ENCODE measurements around the gene RNF25.
"Not testable (repeated sequence)": the region's sequence is repeated elsewhere in the genome, so short reads cannot be mapped to it uniquely, and the experiment has no call there.

Gene RNF25, protein sequence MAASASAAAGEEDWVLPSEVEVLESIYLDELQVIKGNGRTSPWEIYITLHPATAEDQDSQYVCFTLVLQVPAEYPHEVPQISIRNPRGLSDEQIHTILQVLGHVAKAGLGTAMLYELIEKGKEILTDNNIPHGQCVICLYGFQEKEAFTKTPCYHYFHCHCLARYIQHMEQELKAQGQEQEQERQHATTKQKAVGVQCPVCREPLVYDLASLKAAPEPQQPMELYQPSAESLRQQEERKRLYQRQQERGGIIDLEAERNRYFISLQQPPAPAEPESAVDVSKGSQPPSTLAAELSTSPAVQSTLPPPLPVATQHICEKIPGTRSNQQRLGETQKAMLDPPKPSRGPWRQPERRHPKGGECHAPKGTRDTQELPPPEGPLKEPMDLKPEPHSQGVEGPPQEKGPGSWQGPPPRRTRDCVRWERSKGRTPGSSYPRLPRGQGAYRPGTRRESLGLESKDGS

DNA sequence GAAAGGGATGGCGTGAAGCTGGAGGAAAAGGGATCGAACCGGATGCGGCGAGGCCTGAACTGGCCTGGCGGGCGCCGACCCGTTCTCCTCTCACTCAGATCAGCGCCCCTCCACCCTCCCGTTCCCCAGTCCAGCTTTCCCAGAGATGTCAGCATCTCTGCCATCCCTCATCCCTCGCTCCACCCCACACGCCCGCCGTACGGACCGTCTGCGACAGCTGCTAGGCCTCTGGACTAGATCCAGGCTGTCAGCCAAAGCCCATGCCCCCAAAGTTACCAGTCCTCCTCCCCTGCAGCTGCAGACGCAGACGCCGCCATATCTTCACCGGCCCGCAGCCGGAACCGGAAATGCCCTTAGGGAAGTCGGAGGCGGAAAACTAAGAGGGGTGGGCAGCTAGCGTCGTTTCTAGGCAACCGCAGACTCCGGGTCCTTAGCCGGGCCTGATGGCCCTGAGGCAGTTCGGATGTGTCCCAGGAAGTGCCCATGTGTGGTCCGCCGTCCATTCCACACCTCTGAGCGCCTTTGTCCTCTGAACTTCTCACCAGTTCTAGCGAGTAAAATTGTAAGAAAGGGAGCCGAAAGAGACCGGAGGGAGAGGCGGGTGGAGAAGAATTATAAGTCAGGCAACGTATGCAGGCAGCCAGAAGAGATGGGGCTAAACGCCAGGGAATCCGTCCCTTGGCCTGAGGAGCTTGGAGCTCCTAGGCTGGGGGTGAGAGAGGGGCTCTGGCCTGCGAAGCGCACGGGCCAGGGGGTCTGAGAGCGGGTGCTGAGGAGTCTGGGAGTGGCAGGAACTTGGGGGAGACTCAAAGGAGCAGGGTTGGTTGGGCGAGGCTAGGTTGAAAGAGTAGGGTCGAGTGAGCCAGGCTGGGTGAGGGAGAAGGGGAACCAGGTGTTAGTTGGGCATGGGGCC is at the start of gene RNF25, which contains the start of gene STK36:
RNF25 (minus strand) TSS at position 349 of the 913 bp plus-strand sequence; CDS start at position 317, 32 bp downstream.
STK36 (plus strand) TSS at position 433 of the 913 bp plus-strand sequence. CDS start 744 bp downstream, outside the sequence.
- DNase-seq (ENCODE audit: low read depth), result peak; percentile 70

DNA sequence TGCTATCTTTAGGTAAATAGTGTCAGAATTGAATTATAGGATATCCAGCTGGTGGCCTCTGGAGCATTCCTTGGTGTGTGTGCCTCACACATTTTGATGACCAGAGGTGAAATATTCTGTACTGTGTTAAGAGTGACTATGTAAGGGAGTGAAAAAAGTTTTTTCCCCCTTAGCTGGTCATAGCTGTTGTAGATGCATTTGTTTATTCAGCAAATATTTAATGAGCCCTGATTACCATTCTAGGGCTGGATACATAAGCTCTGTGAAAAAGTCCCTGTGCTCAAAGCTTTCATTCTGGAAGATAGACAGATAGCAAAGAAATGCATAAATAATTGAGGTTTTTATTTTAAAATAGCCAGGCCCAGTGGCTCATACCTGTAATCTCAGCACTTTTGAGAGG is 49.7 kb upstream of the RNF25 start:
- DNase-seq (ENCODE audit: low read depth), result no peak

DNA sequence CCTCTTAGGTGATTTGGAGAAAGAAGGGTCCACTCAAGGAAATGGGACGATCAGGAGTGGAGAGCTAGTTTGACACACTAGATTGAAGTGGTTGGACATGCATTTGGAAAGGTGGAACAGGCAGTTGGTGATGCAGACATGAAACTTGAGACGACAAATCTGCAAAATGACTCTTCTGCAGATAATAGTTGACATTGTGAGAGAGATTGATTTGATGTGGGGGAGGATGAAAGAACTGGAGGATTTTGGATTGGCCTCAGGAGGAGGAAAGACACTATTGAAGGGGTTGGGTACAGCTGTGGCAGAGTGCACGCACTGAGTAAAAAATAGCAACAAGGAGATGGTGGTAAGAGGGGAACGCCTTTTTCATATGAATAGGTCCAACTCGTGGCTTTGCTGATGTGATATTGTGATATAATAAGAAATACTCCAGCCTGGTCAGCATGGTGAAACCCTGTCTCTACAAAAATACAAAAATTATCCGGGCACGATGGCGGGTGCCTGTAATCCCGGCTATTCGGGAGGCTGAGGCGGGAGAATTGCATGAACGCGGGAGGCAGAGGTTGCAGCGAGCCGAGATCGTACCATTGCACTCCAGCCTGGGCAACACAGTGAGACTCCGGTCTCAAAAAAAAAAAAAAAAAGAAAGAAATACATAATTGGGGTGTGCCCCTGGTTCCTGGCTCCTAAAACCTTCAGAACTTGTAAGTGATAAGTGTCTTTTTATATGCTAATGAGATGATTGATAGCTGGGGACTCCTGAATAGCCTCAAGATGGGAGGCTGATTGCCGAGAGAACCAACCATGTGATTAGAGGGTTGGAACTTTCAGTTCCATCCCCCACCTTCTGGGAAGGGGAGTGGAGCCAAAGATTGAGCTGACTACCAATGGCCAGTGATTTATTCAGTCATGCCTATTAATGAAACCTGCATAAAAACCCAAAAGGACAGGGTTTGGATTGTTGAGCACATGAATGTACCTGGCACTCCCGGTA is 48.5 kb upstream of the RNF25 start:
- DNase-seq (ENCODE audit: low read depth), result no peak

DNA sequence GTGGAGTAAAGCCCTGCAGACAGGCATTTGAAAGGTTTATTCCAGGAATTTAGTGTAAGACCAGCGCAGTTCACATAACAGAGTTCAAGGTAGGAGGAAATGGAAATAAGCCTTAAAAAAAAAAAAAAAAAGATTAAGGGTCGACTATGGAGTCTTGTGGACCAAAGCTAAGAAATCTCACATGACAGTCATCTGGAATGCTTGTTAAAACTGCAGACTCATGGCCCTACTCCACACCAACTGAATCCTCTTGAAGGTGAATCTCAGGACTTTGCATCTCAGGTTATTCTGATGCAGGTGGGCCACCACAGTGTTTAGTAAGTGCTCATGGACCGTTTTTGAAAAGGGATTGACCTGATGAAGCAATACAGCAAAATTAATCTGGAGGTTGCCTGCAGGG is 47.7 kb upstream of the RNF25 start:
- DNase-seq (ENCODE audit: low read depth), result no peak

DNA sequence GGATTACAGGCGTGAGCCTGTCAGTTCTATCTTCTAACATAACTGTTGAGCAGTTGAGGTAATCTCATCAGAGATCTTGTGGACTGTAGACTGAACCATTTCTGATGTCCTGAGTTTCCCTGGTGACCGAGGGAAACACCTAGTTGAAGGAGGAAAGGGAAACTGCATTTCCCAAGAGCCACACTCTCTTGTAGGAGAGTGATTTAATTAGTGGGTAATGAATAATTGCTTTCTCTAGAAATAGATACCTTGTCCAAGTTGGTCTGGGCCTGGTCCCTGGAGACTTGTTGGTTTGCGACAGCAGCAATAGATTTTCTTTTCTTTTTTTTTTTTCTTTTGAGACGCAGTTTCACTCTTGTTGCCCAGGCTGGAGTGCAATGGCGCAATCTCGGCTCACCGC is 46.3 kb upstream of the RNF25 start:
- no peak for DNase-seq (ENCODE audit: low read depth)

DNA sequence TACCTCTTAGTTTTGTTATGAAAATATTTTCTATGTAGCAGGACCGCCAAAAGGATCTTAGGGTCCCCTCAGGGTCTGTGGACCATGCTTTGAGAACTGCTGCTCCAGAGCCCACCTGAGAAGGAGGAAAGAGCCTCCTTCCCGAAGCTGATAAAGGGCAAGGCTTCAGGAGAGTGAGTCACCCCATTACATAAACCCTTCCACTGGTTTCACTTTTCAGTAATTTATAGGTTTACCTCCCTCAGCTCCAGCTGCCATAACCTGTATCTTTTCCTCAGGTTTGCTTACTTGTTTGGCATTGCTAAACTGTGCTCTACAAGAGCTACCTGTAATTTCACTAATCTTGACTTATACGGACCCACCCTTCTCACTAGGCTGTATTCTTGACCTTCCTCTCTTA is 45.5 kb upstream of the RNF25 start:
- DNase-seq (ENCODE audit: low read depth), result no peak

DNA sequence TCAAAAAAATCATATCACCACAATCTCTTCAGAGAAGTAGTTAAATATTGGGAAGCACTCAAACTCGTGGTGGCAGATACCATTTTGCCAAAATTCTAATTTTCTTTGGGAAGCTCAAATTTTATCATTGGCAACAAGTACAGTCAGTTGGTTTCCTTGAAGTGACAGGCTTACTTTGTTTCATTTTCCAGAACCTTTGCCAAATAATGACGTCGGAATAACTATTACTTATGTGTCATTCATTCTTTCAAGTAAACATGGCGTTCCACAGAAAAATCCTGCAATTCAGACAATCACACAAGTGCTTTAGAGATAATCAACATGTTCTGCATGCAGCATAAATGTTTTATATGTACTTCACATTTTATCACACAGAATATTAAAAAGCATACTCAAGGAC is 44.3 kb upstream of the RNF25 start:
- no peak for DNase-seq (ENCODE audit: low read depth)

DNA sequence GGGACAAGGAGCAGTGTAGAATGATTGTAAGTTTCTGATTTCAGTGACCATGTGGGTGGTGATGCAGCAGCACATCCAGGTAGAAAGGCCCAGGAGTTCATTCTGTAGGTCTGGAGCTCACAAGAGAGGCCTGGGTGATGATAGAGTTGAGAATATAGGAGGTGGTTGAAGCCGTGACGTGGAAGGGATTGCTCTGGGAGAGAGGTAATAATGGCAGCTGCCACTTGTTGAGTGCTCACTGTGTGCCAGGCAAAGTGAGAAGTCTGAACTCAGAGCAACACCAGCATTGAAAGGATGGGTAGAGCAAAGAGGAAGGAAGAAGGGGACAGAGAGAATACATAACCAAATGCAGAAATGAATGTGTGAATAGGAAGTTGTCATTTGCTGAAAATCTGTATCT is 42.1 kb upstream of the RNF25 start:
- DNase-seq (ENCODE audit: low read depth), result no peak

DNA sequence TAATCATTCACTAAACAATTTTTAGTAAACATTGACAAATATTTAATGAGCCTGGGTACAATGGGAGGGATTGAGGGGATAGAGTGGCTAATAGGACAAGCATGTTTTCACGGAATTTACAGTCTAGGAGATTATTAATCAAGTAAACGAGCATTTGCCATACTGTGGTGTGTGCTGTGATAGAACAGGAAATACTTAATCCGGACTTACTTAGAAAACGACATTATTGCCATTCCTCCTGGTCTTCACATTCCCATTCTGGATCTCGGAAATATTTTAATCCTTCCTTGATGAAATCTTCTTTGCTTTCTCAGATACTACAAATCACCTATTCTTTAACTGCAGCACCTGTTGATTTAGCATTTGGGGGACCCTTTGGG is 39.7 kb upstream of the RNF25 start:
- no peak for DNase-seq (ENCODE audit: low read depth)

DNA sequence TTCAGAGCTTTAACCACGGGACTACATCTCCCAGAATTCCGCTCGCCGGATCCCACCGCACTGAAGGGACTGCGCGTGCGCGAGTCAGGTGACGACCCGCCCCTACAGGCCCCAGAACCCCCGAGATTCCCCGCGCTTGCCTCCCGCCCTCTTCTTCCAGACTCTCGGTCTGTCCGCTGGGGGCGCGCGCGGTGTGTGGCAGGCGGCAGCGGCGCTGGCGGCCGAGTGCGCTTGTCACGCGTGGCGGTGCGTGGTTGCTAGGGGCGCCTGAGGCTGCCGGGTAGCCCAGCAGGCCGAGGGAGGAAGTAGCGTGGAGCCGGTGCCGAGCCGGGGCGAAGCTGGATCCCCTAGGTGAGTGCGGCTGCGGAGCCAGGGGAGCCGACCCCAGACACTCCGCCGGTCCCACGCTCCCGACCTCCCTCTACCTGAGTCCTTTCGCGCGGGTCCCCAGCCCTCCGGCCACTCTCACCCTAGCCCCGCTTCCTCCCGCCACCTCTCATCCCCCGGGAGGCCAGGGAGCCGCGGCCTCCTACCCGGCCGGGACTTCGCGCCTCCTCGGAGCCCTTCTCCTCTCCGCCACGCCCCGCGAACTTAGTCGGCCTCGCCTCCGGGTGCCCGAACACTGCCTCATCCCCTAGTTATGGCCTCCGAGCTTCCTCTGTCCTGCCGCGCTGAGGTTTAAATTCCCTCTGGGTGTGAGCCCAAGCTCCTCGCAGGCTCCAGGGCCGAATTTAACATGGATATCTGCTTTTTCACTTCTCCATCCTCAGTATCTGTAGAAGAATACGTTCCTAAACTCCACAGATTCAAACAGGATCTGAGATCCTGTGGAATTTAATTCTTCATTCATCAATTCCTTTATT is 39.1 kb upstream of the RNF25 start, which contains the start of gene TTLL4:
TTLL4 (plus strand) TSS at position 149 of the 863 bp plus-strand sequence. CDS start 26,842 bp downstream, outside the sequence.
- DNase-seq (ENCODE audit: low read depth), result peak; percentile 98

DNA sequence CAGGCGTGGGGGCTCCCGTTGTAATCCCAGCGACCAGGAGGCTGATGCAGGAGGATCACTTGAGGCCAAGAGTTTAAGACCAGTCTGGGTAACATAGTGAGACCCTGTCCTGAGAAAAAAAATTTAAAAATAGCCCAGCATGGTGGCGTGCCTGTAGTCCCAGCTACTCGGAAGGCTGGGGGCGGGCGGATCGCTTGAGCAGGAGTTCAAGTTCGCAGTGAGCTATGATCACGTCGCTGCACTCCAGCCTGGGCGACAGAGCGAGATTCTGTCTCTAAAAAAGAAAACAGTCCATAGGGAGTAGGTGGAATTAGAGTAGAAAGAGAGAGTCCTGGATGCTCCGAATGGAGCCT is 38.5 kb upstream of the RNF25 start:
- DNase-seq (ENCODE audit: low read depth), result no peak

DNA sequence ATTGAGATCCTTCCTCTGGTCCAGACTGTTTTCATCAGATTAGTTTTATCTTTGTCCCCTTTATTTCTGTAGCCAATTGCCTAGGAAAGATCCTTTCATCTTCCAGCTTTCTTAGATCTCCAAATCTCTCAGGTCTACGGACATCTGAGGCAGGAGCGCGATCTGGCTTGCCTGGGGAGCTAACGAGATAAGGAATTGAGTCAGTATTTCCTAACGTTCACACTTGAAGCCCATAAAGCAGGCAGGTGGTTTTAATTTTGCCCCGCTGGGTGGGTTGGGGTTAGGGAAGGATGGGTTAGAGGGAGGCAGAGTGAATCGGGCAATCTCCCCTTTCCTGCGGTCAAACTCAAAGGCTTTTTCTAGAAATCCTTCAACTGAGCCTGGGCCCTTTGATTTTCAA is 38.1 kb upstream of the RNF25 start:
- no peak for DNase-seq (ENCODE audit: low read depth)

DNA sequence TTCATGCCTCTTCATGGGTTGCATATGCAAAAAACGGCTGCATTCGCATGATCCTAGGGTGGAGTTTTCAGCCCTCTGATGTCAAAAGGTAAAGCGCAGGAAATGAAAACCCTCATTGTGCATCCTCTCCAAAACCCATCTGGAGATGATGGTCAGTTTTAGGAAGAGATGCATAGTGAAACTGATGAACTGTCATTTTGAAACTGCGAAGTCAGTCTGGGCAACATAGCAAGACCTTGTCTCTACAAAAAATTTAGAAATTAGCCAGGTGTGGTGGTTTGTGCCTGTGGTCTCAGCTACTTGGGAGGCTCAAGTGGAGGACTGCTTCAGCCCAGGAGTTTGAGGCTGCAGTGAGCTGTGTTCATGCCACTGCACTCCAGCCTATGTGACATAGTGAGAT is 36.3 kb upstream of the RNF25 start:
- DNase-seq (ENCODE audit: low read depth), result no peak

DNA sequence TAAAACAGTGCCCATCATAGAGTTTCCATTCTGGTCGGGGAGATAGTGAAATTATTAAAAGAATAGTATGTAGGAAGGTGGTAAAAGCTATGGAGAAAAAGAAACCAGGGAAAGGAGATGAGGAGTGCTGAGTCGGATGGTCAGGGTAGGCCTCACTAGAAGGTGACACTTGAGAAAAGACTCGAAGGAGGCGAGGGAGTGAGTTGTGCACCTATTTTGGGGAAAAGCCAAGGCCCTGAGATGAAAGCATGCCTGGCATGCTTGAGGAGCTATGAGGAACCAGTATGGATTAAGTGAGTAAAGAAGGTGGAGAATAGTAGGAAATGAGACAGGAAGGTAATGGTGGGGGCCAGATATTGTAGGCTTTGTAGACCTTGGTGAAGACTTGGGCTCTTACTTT is 31.5 kb upstream of the RNF25 start:
- no peak for DNase-seq (ENCODE audit: low read depth)

DNA sequence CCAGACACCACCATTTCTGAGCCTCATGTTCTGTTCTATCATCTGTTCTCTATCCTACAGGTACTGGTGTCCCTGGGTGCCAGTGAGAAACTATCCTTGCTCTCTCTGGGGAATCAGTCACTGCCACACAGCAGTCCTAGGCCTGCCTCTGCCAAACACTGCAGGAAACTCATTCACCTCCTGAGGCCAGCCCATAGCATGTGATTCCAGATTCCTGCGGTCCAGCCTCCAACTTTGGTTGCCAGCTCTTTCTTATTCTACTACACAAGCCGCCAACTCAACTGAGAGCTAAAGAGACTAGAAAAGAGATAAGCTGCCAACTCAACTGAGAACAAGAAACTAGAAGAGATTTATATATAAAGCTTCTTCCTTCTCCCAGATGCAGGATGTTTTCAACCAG is 30.0 kb upstream of the RNF25 start:
- no peak for DNase-seq (ENCODE audit: low read depth)

DNA sequence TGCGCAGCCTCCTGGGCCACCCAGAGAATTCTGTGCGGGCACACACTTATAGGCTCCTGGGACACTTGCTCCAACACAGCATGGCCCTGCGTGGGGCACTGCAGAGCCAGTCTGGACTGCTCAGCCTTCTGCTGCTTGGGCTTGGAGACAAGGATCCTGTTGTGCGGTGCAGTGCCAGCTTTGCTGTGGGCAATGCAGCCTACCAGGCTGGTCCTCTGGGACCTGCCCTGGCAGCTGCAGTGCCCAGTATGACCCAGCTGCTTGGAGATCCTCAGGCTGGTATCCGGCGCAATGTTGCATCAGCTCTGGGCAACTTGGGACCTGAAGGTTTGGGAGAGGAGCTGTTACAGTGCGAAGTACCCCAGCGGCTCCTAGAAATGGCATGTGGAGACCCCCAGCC is 27.1 kb upstream of the RNF25 start:
- no peak for DNase-seq (ENCODE audit: low read depth)

DNA sequence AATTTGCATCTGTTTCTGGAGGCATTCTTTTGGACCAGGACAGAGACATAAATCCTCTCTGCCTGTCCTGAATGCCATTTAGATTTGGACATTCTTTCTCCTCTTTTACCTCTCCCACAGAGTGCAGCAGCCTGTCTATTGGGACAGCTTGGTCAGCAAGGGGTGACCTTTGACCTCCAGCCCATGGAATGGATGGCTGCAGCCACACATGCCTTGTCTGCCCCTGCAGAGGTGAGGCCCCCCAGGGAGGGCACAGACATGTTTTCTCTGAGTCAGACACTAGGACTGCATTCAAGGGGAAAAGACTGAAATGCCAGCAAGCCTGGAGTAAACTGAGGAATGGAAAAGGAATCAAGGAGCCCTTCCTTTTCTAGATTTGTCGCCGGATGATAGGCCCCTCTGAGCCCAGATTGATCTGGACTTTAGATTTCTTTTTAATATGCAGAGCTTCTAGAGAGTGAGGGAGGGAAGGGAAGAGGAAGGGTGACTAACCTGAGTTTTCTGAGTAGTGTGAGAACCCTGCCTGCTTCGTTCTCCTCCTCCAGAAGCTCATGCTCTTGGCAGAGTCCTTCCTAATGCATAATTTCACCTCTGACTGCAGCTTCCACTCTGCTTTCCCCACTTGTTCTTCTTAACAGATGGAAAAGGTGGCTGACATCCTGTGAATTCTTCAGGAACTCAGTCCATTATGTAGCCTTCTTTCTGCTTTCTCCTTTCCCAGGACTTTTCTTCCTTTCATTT is 22.8 kb upstream of the RNF25 start:
- no peak for DNase-seq (ENCODE audit: low read depth)

DNA sequence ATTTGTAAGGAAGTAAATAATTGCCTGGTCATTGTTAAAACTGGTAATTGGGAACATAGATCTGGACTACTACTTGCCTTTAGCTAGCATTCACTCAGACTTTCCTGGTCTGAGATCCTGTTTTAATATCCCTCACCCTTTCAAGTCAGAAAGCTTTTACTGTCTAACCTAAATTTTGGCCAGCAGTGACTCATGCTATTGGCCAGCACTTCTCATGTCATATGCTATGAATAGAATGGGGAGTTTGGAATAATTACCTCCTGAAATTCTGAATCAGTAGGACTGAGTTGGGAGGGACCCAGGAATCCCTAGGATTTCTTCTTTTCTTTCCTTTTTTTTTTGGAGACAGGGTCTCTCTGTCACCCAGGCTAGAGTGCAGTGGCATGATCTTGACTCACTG is 19.4 kb upstream of the RNF25 start:
- DNase-seq (ENCODE audit: low read depth), result no peak

DNA sequence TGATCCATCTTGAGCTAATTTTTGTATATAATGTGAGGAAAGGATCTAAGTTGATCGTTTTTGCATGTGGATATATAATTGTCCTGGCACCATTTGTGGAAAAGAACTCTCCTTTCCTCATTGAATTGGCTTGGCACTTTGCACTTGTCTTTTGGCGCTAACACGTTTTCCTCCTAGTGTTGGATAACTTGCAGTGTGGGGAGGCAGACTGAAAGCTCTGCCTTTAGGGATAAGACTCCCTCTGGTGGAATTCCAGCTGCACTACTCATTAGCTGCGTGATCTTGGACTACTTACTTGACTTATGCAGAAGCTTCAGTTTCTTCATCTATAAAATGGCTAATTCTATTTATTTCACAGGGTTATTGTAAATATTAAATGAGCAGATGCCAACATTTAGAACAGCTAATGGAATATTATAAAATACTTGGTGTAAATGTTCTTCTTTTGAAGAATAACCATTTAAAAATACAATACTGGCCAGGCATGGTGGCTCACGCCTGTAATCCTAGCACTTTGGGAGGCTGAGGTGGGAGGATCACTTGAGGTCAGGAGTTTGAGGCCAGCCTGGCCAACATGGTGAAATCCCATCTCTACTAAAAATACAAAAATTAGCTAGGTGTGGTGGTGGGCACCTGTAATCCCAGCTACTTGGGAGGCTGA is 15.7 kb upstream of the RNF25 start:
- not testable (repeated sequence) for DNase-seq (ENCODE audit: low read depth)

All from T-helper 22 cell (primary cell).